Measurements from ENCODE around the gene TRAPPC8.
"Not testable (repeated sequence)": the region's sequence is repeated elsewhere in the genome, so short reads cannot be mapped to it uniquely, and the experiment has no call there.

Gene TRAPPC8

DNA sequence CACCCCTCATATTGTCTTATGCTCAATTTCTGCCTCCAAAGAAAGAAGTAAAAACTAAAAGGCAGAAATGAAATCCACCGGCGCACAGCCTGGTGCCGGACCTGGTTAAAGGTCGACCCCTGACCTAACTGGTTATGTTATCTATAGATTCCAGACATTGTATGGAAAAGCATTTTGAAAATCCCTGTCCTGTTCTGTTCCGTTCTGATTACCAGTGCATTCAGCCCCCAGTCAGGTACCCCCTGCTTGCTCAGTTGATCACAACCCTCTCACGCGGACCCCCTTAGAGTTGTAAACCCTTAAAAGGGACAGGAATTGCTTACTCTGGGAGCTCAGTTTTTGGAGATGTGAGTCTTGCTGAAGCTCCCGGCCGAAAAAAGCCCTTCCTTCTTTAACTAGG, 5.4 kb upstream of the TRAPPC8 start:
- intact Hi-C loops (cut with DNase I); DNase-seq: not testable (repeated sequence)

- no peak for DNase-seq
- intact Hi-C loops (cut with DNase I) = no loop called here
These were observed 3.5 kb upstream of the TRAPPC8 start for GRCh38 chr18:31946305-31947046.

GRCh38 chr18:31943878-31944816, 1.2 kb upstream of the TRAPPC8 start:
- intact Hi-C loops (cut with DNase I) = loop anchor here (5.0 kb wide), 2 partner anchors 73 to 148 kb away; partner anchors contain the start of genes RNF125 and RNF138
- peak in 5 of 42 donors; percentile 10 to 32 (median 18) for DNase-seq

DNA sequence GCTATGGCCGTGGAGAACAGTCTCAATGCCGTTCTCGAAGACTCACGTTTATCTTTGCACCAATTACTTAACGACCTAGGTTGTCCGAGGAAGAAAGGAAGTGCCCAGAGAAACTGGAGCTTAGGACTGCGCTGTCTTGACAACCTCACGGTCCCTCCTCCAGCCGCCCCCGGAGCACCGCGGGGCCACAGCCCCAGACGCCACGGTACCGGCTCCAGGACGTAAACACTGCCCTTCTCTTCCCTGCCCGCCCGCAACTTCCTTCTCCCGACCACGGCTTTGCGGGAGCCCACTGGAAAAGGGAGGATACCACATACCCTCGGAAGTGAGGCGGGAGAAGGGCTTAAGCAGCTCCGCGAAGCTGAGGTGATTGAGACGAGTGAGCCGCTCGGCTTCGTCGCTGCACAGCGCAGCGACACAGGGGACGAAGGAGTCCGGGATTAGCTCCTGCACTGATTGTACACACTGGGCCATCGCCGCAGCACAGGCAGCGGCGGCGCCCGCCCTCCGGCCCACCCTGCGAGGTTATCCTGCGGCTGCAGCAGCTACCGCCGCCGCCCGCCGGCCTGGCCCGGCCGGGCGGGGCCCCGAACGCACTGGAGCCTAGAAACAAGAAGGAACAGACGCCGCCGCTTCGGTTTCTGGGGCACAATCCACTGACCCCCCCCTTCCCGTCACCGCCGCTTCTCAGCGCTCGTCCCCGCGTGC, 483 bp downstream of the TRAPPC8 start:
- DNase-seq = peak in 33 of 42 donors; percentile 6 to 68 (median 42)
- intact Hi-C loops (cut with DNase I) = loop anchor here (5.0 kb wide), 2 partner anchors 75 to 150 kb away; partner anchors contain the start of genes RNF125 and RNF138

DNA sequence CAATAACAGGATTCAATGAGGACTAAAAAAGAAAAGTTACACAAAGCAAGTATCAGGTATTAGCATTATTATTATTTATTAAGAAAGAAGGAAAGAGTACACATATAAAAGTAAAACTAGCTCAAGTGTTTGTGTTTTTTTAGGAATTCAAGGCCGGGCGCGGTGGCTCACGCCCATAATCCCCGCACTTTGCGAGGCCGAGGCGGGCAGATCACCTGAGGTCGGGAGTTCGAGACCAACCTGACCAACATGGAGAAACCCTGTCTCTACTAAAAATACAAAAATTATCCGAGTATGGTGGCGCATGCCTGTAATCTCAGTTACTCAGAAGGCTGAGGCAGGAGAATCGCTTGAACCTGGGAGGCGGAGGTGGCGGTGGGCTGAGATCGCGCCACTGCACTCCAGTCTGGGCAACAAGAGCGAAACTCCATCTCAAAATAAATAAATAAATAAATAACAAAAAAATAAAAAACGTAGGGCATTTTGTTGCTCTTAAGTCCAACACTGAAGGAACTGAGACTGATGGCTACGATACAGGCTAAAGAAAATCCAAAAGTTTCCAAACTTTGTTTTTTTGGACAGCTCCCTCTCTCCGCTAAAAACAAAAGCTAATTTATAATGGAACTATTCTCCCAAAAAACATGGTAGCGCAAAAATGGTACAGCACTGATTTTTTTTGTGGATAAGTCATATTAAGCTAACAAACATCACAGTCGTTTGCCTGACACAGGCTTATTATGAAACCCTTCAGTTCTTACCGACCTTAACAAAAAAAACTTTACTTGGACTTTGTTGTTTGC, 1.7 kb downstream of the TRAPPC8 start:
- no peak for DNase-seq
- intact Hi-C loops (cut with DNase I) = loop anchor here (5.0 kb wide), 2 partner anchors 76 to 151 kb away; partner anchors contain the start of genes RNF125 and RNF138

- intact Hi-C loops (cut with DNase I) = not testable (repeated sequence)
These were observed 8.2 kb downstream of the TRAPPC8 start for GRCh38 chr18:31934773-31935172.

DNA sequence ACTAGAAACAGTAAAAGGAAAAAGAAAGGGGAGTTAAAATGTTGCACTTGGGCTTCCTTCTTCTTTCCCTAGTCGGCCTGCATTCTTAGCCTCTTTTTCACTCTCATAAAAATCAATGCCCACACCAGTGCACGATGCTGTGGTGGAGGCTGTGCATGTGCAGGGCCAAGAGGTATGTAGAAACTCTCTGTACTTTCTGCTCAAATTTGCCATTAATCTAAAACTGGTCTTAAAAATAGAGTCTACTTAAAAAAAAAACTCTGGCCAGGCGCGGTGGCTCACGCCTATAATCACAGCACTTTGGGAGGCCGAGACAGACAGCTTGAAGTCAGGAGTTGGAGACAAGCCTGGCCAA, 11.1 kb downstream of the TRAPPC8 start:
- no peak for DNase-seq
- intact Hi-C loops (cut with DNase I) = no loop called here

More at GRCh38 chr18:31934773-31935172, 8.2 kb downstream of the TRAPPC8 start:
- not testable (repeated sequence) for DNase-seq

- no peak for DNase-seq
- intact Hi-C loops (cut with DNase I) = no loop called here
These were observed 11.6 kb downstream of the TRAPPC8 start for GRCh38 chr18:31931163-31931885.

GRCh38 chr18:31929273-31929672, 13.7 kb downstream of the TRAPPC8 start:
- intact Hi-C loops (cut with DNase I) = no loop called here
- DNase-seq = no peak

- DNase-seq; intact Hi-C loops (cut with DNase I): not testable (repeated sequence)
These were observed 15.9 kb downstream of the TRAPPC8 start for GRCh38 chr18:31926988-31927387.

DNA sequence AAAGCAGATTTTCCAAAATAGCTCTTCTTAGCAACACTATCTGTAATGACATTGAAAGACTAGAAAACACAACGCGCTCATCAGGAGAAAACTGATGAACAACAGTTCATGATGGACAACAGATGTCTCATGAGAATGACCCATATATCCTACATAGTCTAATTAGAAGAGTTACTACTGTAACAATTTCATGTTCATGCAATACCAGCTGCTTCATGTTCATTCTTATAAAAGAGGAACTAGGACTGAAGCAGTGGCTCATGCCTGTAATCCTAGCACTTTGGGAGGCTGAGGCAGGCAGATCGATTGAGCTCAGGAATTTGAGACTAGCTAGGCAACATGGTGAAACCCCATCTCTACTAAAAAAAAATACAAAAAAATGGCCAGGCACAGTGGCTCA, 22.7 kb downstream of the TRAPPC8 start:
- no peak for DNase-seq
- intact Hi-C loops (cut with DNase I) = no loop called here

DNA sequence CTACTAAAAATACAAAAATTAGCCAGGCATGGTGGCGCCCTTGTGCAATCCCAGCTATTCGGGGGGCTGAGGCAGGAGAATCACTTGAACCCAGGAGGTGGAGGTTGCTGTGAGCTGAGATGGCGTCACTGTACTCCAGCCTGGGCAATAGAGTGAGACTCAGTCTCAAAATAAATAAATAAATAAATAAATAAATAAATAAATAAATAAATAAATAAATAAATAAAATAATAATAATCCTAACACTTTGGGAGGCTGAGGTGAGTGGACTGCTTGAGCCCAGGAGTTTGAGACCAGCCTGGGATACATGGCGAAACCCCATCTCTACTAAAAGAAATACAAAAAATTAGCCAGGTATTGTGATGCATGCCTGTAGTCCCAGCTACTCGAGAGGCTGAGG, 23.6 kb downstream of the TRAPPC8 start:
- intact Hi-C loops (cut with DNase I); DNase-seq: not testable (repeated sequence)

DNA sequence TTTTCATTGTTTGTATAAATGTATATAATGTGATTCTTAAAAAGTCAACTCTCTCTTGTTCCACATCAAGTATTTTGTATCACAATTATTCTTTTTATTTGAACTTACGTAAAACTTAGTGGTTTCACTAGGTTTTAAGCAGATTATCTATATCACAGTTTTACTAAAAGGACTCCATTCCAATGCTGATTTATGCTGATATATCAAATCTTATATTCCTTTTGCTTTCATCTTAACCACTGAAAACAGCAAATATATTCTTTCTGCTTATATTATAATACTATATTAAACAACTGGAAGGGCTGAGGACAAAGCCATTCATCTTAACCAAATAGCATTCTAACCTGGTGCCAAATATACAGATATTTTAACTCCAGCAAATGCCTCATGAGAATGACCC, 24.2 kb downstream of the TRAPPC8 start:
- DNase-seq = no peak
- intact Hi-C loops (cut with DNase I) = no loop called here

GRCh38 chr18:31901063-31901462, 41.9 kb downstream of the TRAPPC8 start:
- intact Hi-C loops (cut with DNase I) = no loop called here

GRCh38 chr18:31899771-31900170, 43.2 kb downstream of the TRAPPC8 start:
- intact Hi-C loops (cut with DNase I); DNase-seq: not testable (repeated sequence)

More at GRCh38 chr18:31901063-31901462, 41.9 kb downstream of the TRAPPC8 start:
- no peak for DNase-seq

- no peak for DNase-seq
- intact Hi-C loops (cut with DNase I) = no loop called here
These were observed 50.0 kb downstream of the TRAPPC8 start for GRCh38 chr18:31892936-31893335.

DNA sequence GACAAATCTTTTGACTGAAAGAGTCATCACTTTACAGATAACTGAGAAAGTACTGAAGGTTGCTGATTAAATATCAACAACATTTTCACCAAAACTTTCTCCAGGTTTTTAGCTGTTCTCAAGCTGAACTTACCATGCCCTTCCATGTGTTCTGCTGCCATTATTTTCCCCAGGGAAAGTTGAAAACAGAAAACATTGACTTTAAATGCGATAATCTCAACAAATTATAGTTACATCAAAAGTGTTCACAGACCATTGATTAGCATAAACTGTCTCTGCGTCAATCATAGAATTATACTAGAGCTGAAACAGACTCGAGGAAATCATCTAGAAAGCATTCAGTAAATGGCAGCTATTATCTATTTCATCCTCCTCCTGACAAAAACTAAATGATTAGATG, 51.4 kb downstream of the TRAPPC8 start:
- no peak for DNase-seq
- intact Hi-C loops (cut with DNase I) = no loop called here

DNA sequence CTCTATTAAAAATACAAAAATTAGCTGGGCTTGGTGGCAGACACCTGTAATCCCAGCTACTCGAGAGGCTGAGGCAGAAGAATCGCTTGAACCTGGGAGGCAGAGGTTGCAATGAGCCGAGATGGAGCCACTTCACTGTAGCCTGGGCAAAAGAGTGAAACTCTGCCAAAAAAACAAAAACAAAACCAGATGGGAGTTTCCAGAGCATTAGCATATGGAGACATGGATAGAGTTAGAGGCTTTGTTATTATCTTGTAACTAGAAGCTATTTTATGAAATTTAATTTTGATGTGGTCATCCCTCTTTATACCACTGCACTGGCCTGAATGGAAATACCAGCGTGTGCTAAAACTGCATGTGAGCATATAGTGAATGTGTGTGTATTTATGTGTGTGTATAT, 58.9 kb downstream of the TRAPPC8 start:
- DNase-seq = no peak
- intact Hi-C loops (cut with DNase I) = no loop called here
